Smooth muscle cell (in vitro differentiated cells): ENCODE data around the gene PTK7. TPM values are rescaled to one million over a fixed set of nuclear protein-coding genes. Genes with fewer than 3 reads are reported as not detected.
"Not testable (repeated sequence)": the region's sequence is repeated elsewhere in the genome, so short reads cannot be mapped to it uniquely, and the experiment has no call there.

Experiments used
- DNase-seq: peaks from one replicate; lab custom pipeline; 2025; ENCODE audit not compliant: unreplicated experiment; lab: John Stamatoyannopoulos, UW
- H2AFZ ChIP-seq: fragments of 200-600 bp; sonication (generic); 2 replicates; pipeline ENCODE4 v1.6.0; 2016; ENCODE audit warnings: antibody characterized with exemption, low read depth, mild to moderate bottlenecking
- H3F3A ChIP-seq: fragments of 200-600 bp; sonication (generic); 2 replicates; pipeline ENCODE4 v1.6.0; 2017; ENCODE audit warnings: antibody characterized with exemption, low read depth
- H3K27ac ChIP-seq: fragments of 200-600 bp; sonication (generic); 2 replicates; pipeline ENCODE4 v1.5.1; 2016; ENCODE audit warnings: low read depth, mild to moderate bottlenecking
- H3K27me3 ChIP-seq: fragments of 200-600 bp; sonication (generic); 2 replicates; pipeline ENCODE4 v1.6.1; 2016; ENCODE audit warnings: low read depth, mild to moderate bottlenecking
- H3K36me3 ChIP-seq: fragments of 200-600 bp; sonication (generic); 2 replicates; pipeline ENCODE4 v1.5.1; 2016; ENCODE audit warnings: low read depth
- H3K4me1 ChIP-seq: fragments of 200-600 bp; sonication (generic); 2 replicates; pipeline ENCODE4 v1.5.1; 2016; ENCODE audit warnings: low read depth
- H3K4me2 ChIP-seq: fragments of 200-600 bp; sonication (generic); 2 replicates; pipeline ENCODE4 v1.6.0; 2016; ENCODE audit warnings: mild to moderate bottlenecking
- H3K4me3 ChIP-seq: fragments of 200-600 bp; sonication (generic); 2 replicates; pipeline ENCODE4 v1.5.1; 2016; ENCODE audit warnings: mild to moderate bottlenecking
- H3K79me2 ChIP-seq: fragments of 200-600 bp; sonication (generic); 2 replicates; pipeline ENCODE4 v1.6.0; 2016; ENCODE audit warnings: low read depth, mild to moderate bottlenecking
- H3K9ac ChIP-seq: fragments of 200-600 bp; sonication (generic); 2 replicates; pipeline ENCODE4 v1.6.0; 2016; ENCODE audit warnings: low read depth
- H3K9me3 ChIP-seq: fragments of 200-600 bp; sonication (generic); replicated peaks from 2 replicates; pipeline ENCODE4 v1.5.1; 2016; ENCODE audit warnings: low read depth
- H4K20me1 ChIP-seq: fragments of 200-600 bp; sonication (generic); 2 replicates; pipeline ENCODE4 v1.6.0; 2016; ENCODE audit warnings: low read depth
- CTCF ChIP-seq: fragments of 200-600 bp; sonication (generic); IDR thresholded peaks from 2 replicates; pipeline ENCODE4 v1.5.1; 2017; ENCODE audit warnings: borderline replicate concordance, mild to moderate bottlenecking, antibody characterized with exemption; ENCODE audit not compliant: insufficient read depth, poor library complexity, severe bottlenecking
- WGBS: methylation state at CpG from one replicate; pipeline ENCODE4 v1.1.7; 2016; ENCODE audit warnings: low lambda C conversion rate; 5-methylcytosine and 5-hydroxymethylcytosine counted together
- polyA plus RNA-seq: library from polyadenylated mRNA; unstranded; fragments of >200 nt; fragmentation: Nextera tagmentation; extraction: Ambion mirVana; gene quantifications from 2 replicates; pipeline ENCODE4 v1.2.1, GENCODE V29; 2016
- total RNA-seq: library from RNA; depleted of rRNA; stranded (reverse); fragments of >200 nt; gene quantifications from 2 replicates; pipeline ENCODE4 v1.2.3, GENCODE V29; 2014

The PTK7 gene
- total and polyA plus RNA-seq, 2 experiments from 2014 or later = 376 to 598 TPM

- H3K27ac ChIP-seq = no peak overlapping the region
- no peaks in the 10 kb centered on the region for H3K27me3 ChIP-seq
- H4K20me1 ChIP-seq = peaks cover 14% of the 10 kb centered on the region
- no peak overlapping the region for H3K9ac ChIP-seq
- no peaks in the 10 kb centered on the region for H3K4me1 ChIP-seq
- H3F3A ChIP-seq = peaks cover 14% of the 10 kb centered on the region
- no peak for DNase-seq
- no peak overlapping the region for H2AFZ ChIP-seq
- H3K79me2 ChIP-seq = no peaks in the 10 kb centered on the region
- no peak overlapping the region for H3K4me2 ChIP-seq
- no peak overlapping the region for H3K4me3 ChIP-seq
- 90% methylated on average over 9 of the region's 9 CpGs for WGBS
- TF ChIP-seq CTCF = no peak
- no peaks in the 10 kb centered on the region for H3K36me3 ChIP-seq
- no peaks in the 10 kb centered on the region for H3K9me3 ChIP-seq
Measured at GRCh38 chr6:43038727-43039126, 37.4 kb upstream of the PTK7 start.

- H2AFZ ChIP-seq = no peak overlapping the region
- no peaks in the 10 kb centered on the region for H3K9me3 ChIP-seq
- no peak for DNase-seq
- no peak overlapping the region for H3K9ac ChIP-seq
- WGBS = 94% methylated on average over 18 of the region's 18 CpGs
- H3K36me3 ChIP-seq = no peaks in the 10 kb centered on the region
- H3K4me3 ChIP-seq = no peak overlapping the region
- H3K4me2 ChIP-seq = no peak overlapping the region
- H3F3A ChIP-seq = peaks cover 11% of the 10 kb centered on the region
- no peak overlapping the region for H3K27ac ChIP-seq
- H3K4me1 ChIP-seq = no peaks in the 10 kb centered on the region
- no peaks in the 10 kb centered on the region for H3K79me2 ChIP-seq
- H4K20me1 ChIP-seq = peaks cover 2% of the 10 kb centered on the region
- no peak for TF ChIP-seq CTCF
- H3K27me3 ChIP-seq = no peaks in the 10 kb centered on the region
Measured at GRCh38 chr6:43040542-43041257, 35.4 kb upstream of the PTK7 start.

GRCh38 chr6:43041475-43041874, 34.6 kb upstream of the PTK7 start:
- not testable (repeated sequence) for H3K36me3 ChIP-seq, H3K4me1 ChIP-seq, H3K79me2 ChIP-seq, H3K4me3 ChIP-seq, H2AFZ ChIP-seq, H3K27me3 ChIP-seq, H3K4me2 ChIP-seq, H3K9me3 ChIP-seq, DNase-seq, H3K9ac ChIP-seq, H3F3A ChIP-seq, H4K20me1 ChIP-seq, H3K27ac ChIP-seq
- WGBS = 94% methylated on average over 8 of the region's 8 CpGs

- 96% methylated on average over 9 of the region's 9 CpGs for WGBS
- TF ChIP-seq CTCF = no peak
- no peak overlapping the region for H3K27ac ChIP-seq
- H3K9me3 ChIP-seq = no peaks in the 10 kb centered on the region
- H3K4me2 ChIP-seq = no peak overlapping the region
- no peak overlapping the region for H3K9ac ChIP-seq
- H3K27me3 ChIP-seq = no peaks in the 10 kb centered on the region
- no peaks in the 10 kb centered on the region for H3K4me1 ChIP-seq
- no peak overlapping the region for H2AFZ ChIP-seq
- H3F3A ChIP-seq = peaks cover 3% of the 10 kb centered on the region
- no peak for DNase-seq
- no peak overlapping the region for H3K4me3 ChIP-seq
- H4K20me1 ChIP-seq = no peaks in the 10 kb centered on the region
- H3K36me3 ChIP-seq = no peaks in the 10 kb centered on the region
- H3K79me2 ChIP-seq = no peaks in the 10 kb centered on the region
Measured at GRCh38 chr6:43043310-43043709, 32.8 kb upstream of the PTK7 start.
